GM12878 (cell line): Measurements from ENCODE around the gene SRA1. TPM values are rescaled to one million over a fixed set of nuclear protein-coding genes. Genes with fewer than 3 reads are reported as not detected.

Source experiments
- CBX5 ChIP-seq: sonication (generic); IDR thresholded peaks from 2 replicates; pipeline ENCODE4 v1.6.1; 2016; ENCODE audit warnings: low read depth, moderate library complexity, mild to moderate bottlenecking, inconsistent platforms
- CREB1 ChIP-seq: IDR thresholded peaks from 2 replicates; pipeline ENCODE4 v1.6.1; 2012; ENCODE audit warnings: low read depth, mild to moderate bottlenecking, inconsistent platforms
- CTCF ChIP-seq, 3 experiments: IDR thresholded peaks in 2 of 3; conservative IDR thresholded peaks in 1 of 3; 2 replicates each; pipeline ENCODE4 v1.5.1; 2011; ENCODE audit warnings: low read depth in 3 of 3, low read length in 3 of 3, mild to moderate bottlenecking in 3 of 3, control low read depth in 2 of 3, moderate library complexity in 2 of 3, inconsistent platforms in 1 of 3, mixed read lengths in 1 of 3; ENCODE audit not compliant: control insufficient read depth in 2 of 3, insufficient read depth in 1 of 3; ENCODE audit errors: extremely low read depth in 1 of 3
- IKZF2 ChIP-seq, 2 experiments: fragments of 450-650 bp; IDR thresholded peaks; 2 replicates each; pipeline ENCODE4 v1.6.1; 2017; ENCODE audit warnings: mild to moderate bottlenecking in 2 of 2, moderate library complexity in 2 of 2
- JUNB ChIP-seq: IDR thresholded peaks from 2 replicates; pipeline ENCODE4 v1.6.1; 2016; ENCODE audit warnings: antibody characterized with exemption, mild to moderate bottlenecking
- JUND ChIP-seq: IDR thresholded peaks from 2 replicates; pipeline ENCODE4 v1.6.1; 2012; ENCODE audit warnings: low read depth, mild to moderate bottlenecking, low read length, improper control_type of control experiment, moderate library complexity
- KLF5 ChIP-seq: fragments of 450-650 bp; IDR thresholded peaks from 2 replicates; pipeline ENCODE4 v1.6.1; 2014; ENCODE audit warnings: mild to moderate bottlenecking; ENCODE audit not compliant: partially characterized antibody
- MXI1 ChIP-seq: fragments of 150-350 bp; IDR thresholded peaks from 2 replicates; pipeline ENCODE4 v1.6.1; 2011; ENCODE audit warnings: low read depth, mild to moderate bottlenecking, inconsistent platforms, low read length, improper control_type of control experiment
- PBX3 ChIP-seq: IDR thresholded peaks from 2 replicates; pipeline ENCODE4 v1.6.1; 2011; ENCODE audit warnings: mild to moderate bottlenecking, low read depth, low read length, moderate library complexity; ENCODE audit not compliant: insufficient replicate concordance
- PML ChIP-seq: IDR thresholded peaks from 2 replicates; pipeline ENCODE4 v1.6.1; 2012; ENCODE audit warnings: low read length, inconsistent platforms
- SIX5 ChIP-seq: IDR thresholded peaks from 2 replicates; pipeline ENCODE4 v1.6.1; 2011; ENCODE audit warnings: mild to moderate bottlenecking, low read depth, low read length, moderate library complexity; ENCODE audit not compliant: severe bottlenecking
- STAT1 ChIP-seq: fragments of 450-650 bp; conservative IDR thresholded peaks from 2 replicates; pipeline ENCODE4 v1.6.1; 2014; ENCODE audit warnings: antibody characterized with exemption, mild to moderate bottlenecking
- TBL1XR1 ChIP-seq: IDR thresholded peaks from 2 replicates; pipeline ENCODE4 v1.6.1; 2012; ENCODE audit warnings: low read depth, low read length, improper control_type of control experiment
- ZNF207 ChIP-seq: fragments of 450-650 bp; IDR thresholded peaks from 2 replicates; pipeline ENCODE4 v1.6.1; 2014; ENCODE audit warnings: antibody characterized with exemption, mild to moderate bottlenecking, borderline replicate concordance
- ZNF687 ChIP-seq: fragments of 450-650 bp; IDR thresholded peaks from 2 replicates; pipeline ENCODE4 v1.6.1; 2017; ENCODE audit warnings: mild to moderate bottlenecking, moderate library complexity
- polyA plus RNA-seq, 11 experiments: library from polyadenylated mRNA; depleted of rRNA in 4 of 11; unstranded in 6 of 11; stranded (reverse) in 5 of 11; fragments of >200 nt; fragmentation: Nextera tagmentation in 4 of 11; fragmentation: Illumina TruSeq in 1 of 11; extraction: Ambion mirVana in 4 of 11; extraction: Trizol in 1 of 11; gene quantifications; 1 replicate in 1 of 11; 2 replicates in 10 of 11; pipeline versions ENCODE4 v1.2.1 to v1.2.3, GENCODE V29; 2011 to 2016; ENCODE audit warnings: inconsistent platforms in 2 of 11, missing spikeins in 2 of 11, low read depth in 1 of 11
- total RNA-seq, 4 experiments: library from RNA; depleted of rRNA in 3 of 4; stranded (reverse); fragments of >200 nt in 3 of 4; fragmentation: Illumina TruSeq in 1 of 4; extraction: Trizol in 1 of 4; gene quantifications; 2 replicates each; pipeline versions ENCODE4 v1.2.1 to v1.2.3, GENCODE V29; 2013 to 2021
- TF ChIP-seq, protein P1 (sequence below): fragments of 450-650 bp; IDR thresholded peaks from 2 replicates; pipeline ENCODE4 v1.6.1; 2016; ENCODE audit warnings: mild to moderate bottlenecking

The SRA1 gene
- total and polyA plus RNA-seq, 10 of the 15 experiments (the other 5 are each of a cell fraction or from before 2014, with no cell fraction given): 35.3 to 127 (median 56.1) TPM

DNA sequence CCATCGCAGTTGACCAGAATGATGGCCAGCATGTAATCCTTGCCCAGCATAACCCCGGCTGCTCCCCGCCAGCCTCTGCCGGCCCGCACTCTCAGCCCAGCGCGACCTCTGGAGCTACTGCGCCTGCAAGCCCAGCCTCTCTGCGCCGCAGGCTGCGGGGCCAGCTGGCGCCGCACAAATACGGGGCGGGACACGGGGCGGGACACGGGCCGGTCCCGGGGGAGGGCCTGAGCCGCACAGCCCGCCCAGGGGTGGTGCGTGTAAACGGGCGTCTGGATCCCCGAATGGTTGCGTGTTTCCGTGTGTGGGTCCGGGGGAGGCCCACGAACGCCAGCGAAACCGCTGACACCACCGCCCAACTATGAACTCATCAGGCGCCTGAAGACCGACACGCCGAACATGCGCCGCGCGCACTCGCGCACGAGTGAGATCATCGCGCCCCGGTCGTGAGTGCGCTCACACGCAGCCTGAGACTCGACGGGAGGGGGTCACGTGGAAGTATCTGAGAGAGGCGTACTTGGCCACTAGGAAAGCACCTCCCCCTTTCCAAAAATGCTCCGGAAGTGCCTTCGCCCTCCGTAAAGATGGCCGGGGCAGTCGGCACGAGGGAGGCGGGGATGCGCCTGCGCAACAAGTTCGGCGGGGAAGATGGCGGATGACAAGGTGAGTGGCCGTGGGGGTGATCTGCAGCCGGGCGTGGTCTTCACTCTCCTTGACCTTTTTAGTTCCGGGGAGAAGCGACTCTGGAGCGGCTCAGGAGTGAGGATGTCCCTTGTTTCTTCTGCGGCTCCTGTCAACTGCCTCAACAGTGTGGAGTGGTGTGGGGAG is 7.1 kb upstream of the SRA1 start, which contains the start of the genes APBB3 and SLC35A4 (continued):
- TF ChIP-seq JUND: peak; percentile 90
- TF ChIP-seq CBX5: no peak
- no peak for TF ChIP-seq ZNF207
- TF ChIP-seq MXI1: no peak; the same call in none of the 2 replicates
- no peak for TF ChIP-seq STAT1
- peak; percentile 79 for TF ChIP-seq ZNF687
- TF ChIP-seq, protein P1, sequence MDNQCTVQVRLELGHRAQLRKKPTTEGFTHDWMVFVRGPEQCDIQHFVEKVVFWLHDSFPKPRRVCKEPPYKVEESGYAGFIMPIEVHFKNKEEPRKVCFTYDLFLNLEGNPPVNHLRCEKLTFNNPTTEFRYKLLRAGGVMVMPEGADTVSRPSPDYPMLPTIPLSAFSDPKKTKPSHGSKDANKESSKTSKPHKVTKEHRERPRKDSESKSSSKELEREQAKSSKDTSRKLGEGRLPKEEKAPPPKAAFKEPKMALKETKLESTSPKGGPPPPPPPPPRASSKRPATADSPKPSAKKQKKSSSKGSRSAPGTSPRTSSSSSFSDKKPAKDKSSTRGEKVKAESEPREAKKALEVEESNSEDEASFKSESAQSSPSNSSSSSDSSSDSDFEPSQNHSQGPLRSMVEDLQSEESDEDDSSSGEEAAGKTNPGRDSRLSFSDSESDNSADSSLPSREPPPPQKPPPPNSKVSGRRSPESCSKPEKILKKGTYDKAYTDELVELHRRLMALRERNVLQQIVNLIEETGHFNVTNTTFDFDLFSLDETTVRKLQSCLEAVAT: peak; percentile 71
- TF ChIP-seq SIX5: peak; percentile 45
- TF ChIP-seq PBX3: peak; percentile 47
- no peak for TF ChIP-seq CTCF (IDR thresholded peaks at IDR 0.05 in 2 of 3, conservative IDR thresholded peaks at IDR 0.05 in 1 of 3; ENCODE audit: control insufficient read depth in 2 of 3, extremely low read depth in 1 of 3, insufficient read depth in 1 of 3, low read depth in 3 of 3, low read length in 3 of 3)
- TF ChIP-seq IKZF2 (IDR thresholded peaks at IDR 0.05): peak in 1 of 2 experiments; percentile 30; a peak in 1 of 4 replicates
- 0 out of 2 replicates have a peak, but pooled peaks have one; percentile 53 for TF ChIP-seq PML
- peak; percentile 99 for TF ChIP-seq CREB1
- TF ChIP-seq JUNB: peak; percentile 52; the same call in 1 of the 2 replicates
- peak; percentile 83 for TF ChIP-seq KLF5
- no peak for TF ChIP-seq TBL1XR1
